ENCODE results near the gene SMURF2.

SMURF2 gene

GRCh38 chr17:64564098-64564497, 98.0 kb downstream of the SMURF2 start:
- H3K27ac ChIP-seq, result no peak overlapping the region
- TF ChIP-seq ZFX (IDR thresholded peaks at IDR 0.05) (no peak), CTCF (conservative IDR thresholded peaks at IDR 0.05) (no peak)

GRCh38 chr17:64555281-64555680, 106.8 kb downstream of the SMURF2 start:
- TF ChIP-seq ZFX (IDR thresholded peaks at IDR 0.05) (no peak), CTCF (conservative IDR thresholded peaks at IDR 0.05) (no peak)
- no peak overlapping the region for H3K27ac ChIP-seq

GRCh38 chr17:64554028-64554637, 108.0 kb downstream of the SMURF2 start:
- no peak overlapping the region for H3K27ac ChIP-seq
- TF ChIP-seq ZFX (IDR thresholded peaks at IDR 0.05) (no peak), CTCF (conservative IDR thresholded peaks at IDR 0.05) (no peak)

GRCh38 chr17:64551461-64551860, 110.6 kb downstream of the SMURF2 start:
- no peak overlapping the region for H3K27ac ChIP-seq

GRCh38 chr17:64547319-64547718, 114.8 kb downstream of the SMURF2 start:
- no peak overlapping the region for H3K27ac ChIP-seq
- no peak for TF ChIP-seq CTCF (conservative IDR thresholded peaks at IDR 0.05)
- no peak for TF ChIP-seq ZFX (IDR thresholded peaks at IDR 0.05)

More at GRCh38 chr17:64551461-64551860, 110.6 kb downstream of the SMURF2 start:
- TF ChIP-seq ZFX (IDR thresholded peaks at IDR 0.05), result no peak
- TF ChIP-seq CTCF (conservative IDR thresholded peaks at IDR 0.05), result no peak

- no peak for TF ChIP-seq ZFX (IDR thresholded peaks at IDR 0.05)
- TF ChIP-seq CTCF (conservative IDR thresholded peaks at IDR 0.05), result no peak
- no peak overlapping the region for H3K27ac ChIP-seq
Observed at GRCh38 chr17:64546716-64547115, 115.4 kb downstream of the SMURF2 start.

- H3K27ac ChIP-seq, result no peak overlapping the region
- no peak for TF ChIP-seq CTCF (conservative IDR thresholded peaks at IDR 0.05)
- TF ChIP-seq ZFX (IDR thresholded peaks at IDR 0.05), result no peak
Observed at GRCh38 chr17:64544742-64545141, 117.4 kb downstream of the SMURF2 start.

All from C4-2B (cell line).